IMR-90 (cell line): Measurements from ENCODE around the gene MLX. TPM values are rescaled to one million over a fixed set of nuclear protein-coding genes. Genes with fewer than 3 reads are reported as not detected.
A peak's percentile ranks its signal among the peaks of the same experiment; 100 is the strongest.

Experiments used
- ATAC-seq: fragments of 200-7000 bp; cut with Tn5 transposase; 2 replicates; pipeline ENCODE4 v1.9.1; 2020; ENCODE audit warnings: low read depth, mild to moderate bottlenecking, moderate library complexity
- BruUV-seq: library from RNA; stranded (reverse); fragments of 400-500 nt; replicated peaks from 2 replicates; lab custom pipeline; 2021; lab: Mats Ljungman, UMichigan
- CTCF ChIA-PET: fragments of 300-600 bp; formaldehyde crosslinking; extraction: SDS; loops from one replicate; lab custom pipeline; 2021; ENCODE audit warnings: antibody characterized with exemption; lab: Yijun Ruan, JAX
- POLR2A ChIA-PET: fragments of 300-600 bp; sonication (Branson Sonifier 250); formaldehyde crosslinking; loops from one replicate; lab custom pipeline; 2022; ENCODE audit warnings: antibody characterized with exemption; ENCODE audit not compliant: unreplicated experiment; lab: Charles Lee
- DNase-seq: peaks from one replicate; pipeline ENCODE4 v3.0.0; 2013
- H2AFZ ChIP-seq: replicated peaks from 2 replicates; pipeline ENCODE3; 2013; ENCODE audit warnings: low read length, mild to moderate bottlenecking; ENCODE audit not compliant: poor library complexity
- H2AK5ac ChIP-seq: 2 replicates; pipeline ENCODE4 v1.6.1; 2013; ENCODE audit warnings: low read depth, low read length, inconsistent platforms
- H2AK9ac ChIP-seq: replicated peaks from 2 replicates; pipeline ENCODE3; 2013; ENCODE audit warnings: mild to moderate bottlenecking, low read depth, low read length, moderate library complexity; ENCODE audit not compliant: poor library complexity
- H2BK120ac ChIP-seq: 2 replicates; pipeline ENCODE4 v1.6.1; 2013; ENCODE audit warnings: low read depth, low read length, inconsistent platforms
- H2BK15ac ChIP-seq: 3 replicates; pipeline ENCODE4 v1.6.1; 2013; ENCODE audit warnings: low read depth, low read length, inconsistent platforms
- H2BK20ac ChIP-seq: 2 replicates; pipeline ENCODE4 v1.6.1; 2013; ENCODE audit warnings: low read depth, mild to moderate bottlenecking, inconsistent platforms, low read length, moderate library complexity
- H2BK5ac ChIP-seq: 2 replicates; pipeline ENCODE4 v1.6.1; 2013; ENCODE audit warnings: mild to moderate bottlenecking, low read depth, low read length, inconsistent platforms; ENCODE audit not compliant: poor library complexity, severe bottlenecking
- H3K14ac ChIP-seq: replicated peaks from 2 replicates; pipeline ENCODE4 v1.6.1; 2013; ENCODE audit warnings: low read depth, low read length, inconsistent platforms
- H3K18ac ChIP-seq: 2 replicates; pipeline ENCODE4 v1.6.1; 2013; ENCODE audit warnings: low read depth, low read length, control low read depth
- H3K23ac ChIP-seq: 2 replicates; pipeline ENCODE4 v1.6.1; 2013; ENCODE audit warnings: low read depth, low read length, inconsistent platforms
- H3K27ac ChIP-seq: 2 replicates; pipeline ENCODE4 v1.5.1; 2013; ENCODE audit warnings: mild to moderate bottlenecking, control low read depth, low read length; ENCODE audit not compliant: insufficient read depth
- H3K27me3 ChIP-seq: 2 replicates; pipeline ENCODE4 v1.6.1; 2013; ENCODE audit warnings: low read length; ENCODE audit not compliant: control insufficient read depth, insufficient read depth
- H3K36me3 ChIP-seq: 2 replicates; pipeline ENCODE4 v1.6.1; 2013; ENCODE audit warnings: low read length, mixed read lengths; ENCODE audit not compliant: control insufficient read depth, insufficient read depth
- H3K4ac ChIP-seq: 2 replicates; pipeline ENCODE4 v1.6.1; 2013; ENCODE audit warnings: low read depth, low read length, inconsistent platforms
- H3K4me1 ChIP-seq: 2 replicates; pipeline ENCODE4 v1.6.1; 2013; ENCODE audit warnings: low read length, mixed read lengths; ENCODE audit not compliant: control insufficient read depth, insufficient read depth
- H3K4me2 ChIP-seq: 2 replicates; pipeline ENCODE4 v1.6.1; 2013; ENCODE audit warnings: low read depth, mild to moderate bottlenecking, control low read depth, low read length, moderate library complexity
- H3K4me3 ChIP-seq: 2 replicates; pipeline ENCODE4 v1.5.1; 2013; ENCODE audit warnings: low read depth, mild to moderate bottlenecking, control low read depth, low read length, moderate library complexity; ENCODE audit not compliant: insufficient read depth
- H3K56ac ChIP-seq: 2 replicates; pipeline ENCODE4 v1.6.1; 2013; ENCODE audit warnings: low read length, inconsistent platforms; ENCODE audit not compliant: insufficient read depth; ENCODE audit errors: extremely low read depth
- H3K79me1 ChIP-seq, 2 experiments: 2 replicates each; pipeline ENCODE4 v1.6.1; 2013; ENCODE audit warnings: low read length in 2 of 2, inconsistent platforms in 1 of 2, low read depth in 1 of 2
- H3K9ac ChIP-seq: 2 replicates; pipeline ENCODE4 v1.6.1; 2013; ENCODE audit warnings: low read depth, low read length, control low read depth
- H3K9me1 ChIP-seq: 2 replicates; pipeline ENCODE4 v1.6.1; 2013; ENCODE audit warnings: low read length, inconsistent platforms; ENCODE audit not compliant: insufficient read depth
- H3K9me3 ChIP-seq: 2 replicates; pipeline ENCODE4 v1.6.1; 2013; ENCODE audit warnings: low read length; ENCODE audit not compliant: control insufficient read depth, insufficient read depth
- H4K20me1 ChIP-seq: 2 replicates; pipeline ENCODE4 v1.6.1; 2013; ENCODE audit warnings: low read length, inconsistent platforms; ENCODE audit not compliant: insufficient read depth
- H4K5ac ChIP-seq: 2 replicates; pipeline ENCODE4 v1.6.1; 2013; ENCODE audit warnings: mild to moderate bottlenecking, low read depth, low read length, control low read depth
- H4K8ac ChIP-seq, 2 experiments: 2 replicates each; pipeline ENCODE4 v1.6.1; 2013; ENCODE audit warnings: low read depth in 2 of 2, low read length in 2 of 2, control low read depth in 1 of 2, inconsistent platforms in 1 of 2
- H4K91ac ChIP-seq: 2 replicates; pipeline ENCODE4 v1.6.1; 2013; ENCODE audit warnings: low read depth, low read length, inconsistent platforms; ENCODE audit not compliant: insufficient read depth
- CHD1 ChIP-seq: IDR thresholded peaks from 2 replicates; pipeline ENCODE4 v1.6.1; 2012; ENCODE audit warnings: low read depth, low read length, improper control_type of control experiment
- RCOR1 ChIP-seq: IDR thresholded peaks from 2 replicates; pipeline ENCODE4 v1.6.1; 2012; ENCODE audit warnings: mild to moderate bottlenecking, low read length, improper control_type of control experiment; ENCODE audit not compliant: insufficient replicate concordance
- WGBS, 2 experiments: methylation state at CpG; one replicate each; pipeline versions ENCODE4 v1.1.5 to v1.1.7; 2013; ENCODE audit warnings: missing lambda C conversion rate in 2 of 2; ENCODE audit not compliant: insufficient read length in 1 of 2; ENCODE audit errors: extremely low coverage in 2 of 2; 5-methylcytosine and 5-hydroxymethylcytosine counted together
- dilution Hi-C: fragments of 300-500 bp; cut with HindIII; formaldehyde crosslinking; loops from one replicate; pipeline ENCODE4 v1.14.3; 2018; ENCODE audit warnings: low sequenced_read_pairs; ENCODE audit not compliant: unreplicated experiment
- in situ Hi-C: fragments of 300-500 bp; cut with MboI; formaldehyde crosslinking; loops from 3 replicates; pipeline ENCODE4 v1.14.3; 2019; ENCODE audit warnings: low sequenced_read_pairs, inconsistent platforms, mixed read lengths
- intact Hi-C: fragments of 100-400 bp; cut with micrococcal nuclease; formaldehyde crosslinking; loops from 2 replicates; pipeline ENCODE4 v1.10.0; 2022
- polyA plus RNA-seq, 3 experiments: library from polyadenylated mRNA; depleted of rRNA; stranded (reverse); fragments of >200 nt; gene quantifications; 2 replicates each; pipeline ENCODE4 v1.2.3, GENCODE V29; 2012; ENCODE audit warnings: low replicate concordance in 1 of 3
- total RNA-seq: library from RNA; depleted of rRNA; stranded (reverse); fragments of >200 nt; gene quantifications from 2 replicates; pipeline ENCODE4 v1.2.3, GENCODE V29; 2012

MLX gene
- total and polyA plus RNA-seq, 2 of the 4 experiments (the other 2 are of a cell fraction) = 37.8 to 45.6 TPM

DNA sequence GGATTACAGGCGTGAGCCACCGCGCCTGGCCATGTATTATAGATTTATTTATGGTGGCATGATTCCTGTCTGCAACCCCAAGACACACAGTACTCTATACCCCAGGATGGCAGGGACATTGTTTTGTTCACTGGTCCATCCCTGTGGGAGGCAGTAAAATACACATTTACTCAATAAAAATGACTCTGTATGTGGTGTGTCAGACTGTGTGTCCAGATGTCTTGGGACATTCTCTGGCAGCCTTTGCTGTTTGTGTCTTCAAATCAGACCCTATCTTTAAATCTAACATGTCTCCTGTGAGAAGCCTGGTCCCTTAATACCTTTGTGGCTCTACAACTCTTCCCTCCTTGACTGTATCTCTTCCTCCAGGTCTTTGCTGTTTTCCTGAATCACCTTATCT, 6.7 kb upstream of the MLX start:
- Histone ChIP-seq H3K9ac (no peak overlapping the region), H3K36me3 (peaks cover 14% of the 10 kb centered on the region), H4K91ac (no peak overlapping the region), H2AK9ac (no peak overlapping the region), H4K5ac (no peak overlapping the region), H3K14ac (0 out of 2 replicates have a peak overlapping the region, but pooled peaks have one; percentile 18), H3K27ac (no peak overlapping the region), H3K56ac (no peak overlapping the region), H3K9me3 (no peaks in the 10 kb centered on the region), H2BK120ac (no peak overlapping the region), H3K4me2 (no peak overlapping the region), H3K18ac (no peak overlapping the region), H3K9me1 (peaks cover 10% of the 10 kb centered on the region), H3K23ac (no peak overlapping the region), H3K27me3 (no peaks in the 10 kb centered on the region), H2BK20ac (no peak overlapping the region), H3K4me1 (peaks cover 14% of the 10 kb centered on the region), H2BK15ac (no peak overlapping the region), H2AFZ (no peak overlapping the region), H3K79me1 (peaks cover 23 to 42% of the 10 kb centered on the region in 2 experiments), H2AK5ac (no peak overlapping the region), H3K4ac (no peak overlapping the region), H4K8ac (no peak overlapping the region; a peak in 1 of 4 replicates), H2BK5ac (no peak overlapping the region), H3K4me3 (no peak overlapping the region), H4K20me1 (no peaks in the 10 kb centered on the region)
- ChIA-PET POLR2A (interaction anchor here (0.7 kb wide), 1 partner anchor 249 kb away, joined by 17 read pairs; no protein-coding TSS in a partner anchor), CTCF (interaction anchor here (0.6 kb wide), 1 partner anchor 442 kb away, joined by 3 read pairs; no protein-coding TSS in a partner anchor)
- in situ Hi-C loops = no loop called here
- TF ChIP-seq CHD1 (no peak), RCOR1 (no peak)
- BruUV-seq = no TSS peak
- no peak for DNase-seq
- intact Hi-C loops = no loop called here
- no peak for ATAC-seq
- dilution Hi-C loops = no loop called here
- no CpG with 5 or more reads among the region's 3 CpGs for WGBS, 2 experiments
